ENCODE results near the gene POLR1A.

DNA sequence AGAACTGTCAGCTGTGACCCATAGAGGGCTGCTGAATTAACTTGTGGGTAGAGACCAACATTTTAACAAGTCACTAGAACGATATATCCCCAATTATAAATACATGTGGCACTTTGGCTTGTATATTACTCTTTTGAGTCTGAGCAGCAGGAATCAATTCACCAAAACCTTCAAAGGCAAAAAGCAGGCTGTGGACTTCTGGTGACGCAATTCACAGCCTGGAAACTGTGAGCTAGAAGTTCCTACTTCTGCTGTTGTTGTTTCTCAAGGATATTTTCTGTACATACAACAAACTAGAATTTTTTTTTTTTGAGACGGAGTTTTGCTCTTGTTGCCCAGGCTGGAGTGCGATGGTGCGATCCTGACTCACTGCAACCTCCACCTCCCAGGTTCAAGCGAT lies 37.6 kb upstream of the POLR1A start:
- TF ChIP-seq, protein P1, sequence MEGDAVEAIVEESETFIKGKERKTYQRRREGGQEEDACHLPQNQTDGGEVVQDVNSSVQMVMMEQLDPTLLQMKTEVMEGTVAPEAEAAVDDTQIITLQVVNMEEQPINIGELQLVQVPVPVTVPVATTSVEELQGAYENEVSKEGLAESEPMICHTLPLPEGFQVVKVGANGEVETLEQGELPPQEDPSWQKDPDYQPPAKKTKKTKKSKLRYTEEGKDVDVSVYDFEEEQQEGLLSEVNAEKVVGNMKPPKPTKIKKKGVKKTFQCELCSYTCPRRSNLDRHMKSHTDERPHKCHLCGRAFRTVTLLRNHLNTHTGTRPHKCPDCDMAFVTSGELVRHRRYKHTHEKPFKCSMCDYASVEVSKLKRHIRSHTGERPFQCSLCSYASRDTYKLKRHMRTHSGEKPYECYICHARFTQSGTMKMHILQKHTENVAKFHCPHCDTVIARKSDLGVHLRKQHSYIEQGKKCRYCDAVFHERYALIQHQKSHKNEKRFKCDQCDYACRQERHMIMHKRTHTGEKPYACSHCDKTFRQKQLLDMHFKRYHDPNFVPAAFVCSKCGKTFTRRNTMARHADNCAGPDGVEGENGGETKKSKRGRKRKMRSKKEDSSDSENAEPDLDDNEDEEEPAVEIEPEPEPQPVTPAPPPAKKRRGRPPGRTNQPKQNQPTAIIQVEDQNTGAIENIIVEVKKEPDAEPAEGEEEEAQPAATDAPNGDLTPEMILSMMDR (IDR thresholded peaks at IDR 0.05) = no peak
- TF ChIP-seq POLR2A (IDR thresholded peaks at IDR 0.05) = no peak
